Heart left ventricle (tissue), 16 donors: Measurements from ENCODE around the gene ARHGAP10. TPM values are rescaled to one million over a fixed set of nuclear protein-coding genes. Genes with fewer than 3 reads are reported as not detected.
A peak's percentile ranks its signal among the peaks of the same experiment; 100 is the strongest.

Experiments used
- ATAC-seq, 4 donors: fragments of 200-7000 bp; cut with Tn5 transposase; one replicate each; pipeline ENCODE4 v1.9.1; 2020 to 2022; ENCODE audit warnings: moderate library complexity in 4 of 4, mild to moderate bottlenecking in 3 of 4, moderate number of reproducible peaks in 1 of 4
- DNase-seq, 5 donors: peaks; one replicate each; pipeline ENCODE4 v3.0.0-alpha.2; 2020
- H3K27ac ChIP-seq, 12 donors: fragments of 200-600 bp; sonication (generic) in 4 of 12; one replicate each; pipeline versions ENCODE4 v1.5.0 to v1.8.0; 2016 to 2022; ENCODE audit warnings: mild to moderate bottlenecking in 2 of 12
- H3K27me3 ChIP-seq, 9 donors: fragments of 200-600 bp; sonication (generic) in 2 of 9; one replicate each; pipeline versions ENCODE4 v1.5.1 to v1.8.0; 2016 to 2022; ENCODE audit warnings: mild to moderate bottlenecking in 3 of 9
- H3K36me3 ChIP-seq, 9 donors: fragments of 200-600 bp; sonication (generic) in 2 of 9; one replicate each; pipeline versions ENCODE4 v1.5.0 to v1.8.0; 2018 to 2022; ENCODE audit warnings: mild to moderate bottlenecking in 2 of 9
- H3K4me1 ChIP-seq, 12 donors: fragments of 200-600 bp; sonication (generic) in 4 of 12; one replicate each; pipeline versions ENCODE4 v1.5.0 to v1.8.0; 2016 to 2022; ENCODE audit warnings: mild to moderate bottlenecking in 3 of 12
- H3K4me3 ChIP-seq, 12 donors: fragments of 200-600 bp; sonication (generic) in 4 of 12; one replicate each; pipeline versions ENCODE4 v1.5.0 to v1.8.0; 2017 to 2022; ENCODE audit warnings: mild to moderate bottlenecking in 9 of 12, moderate library complexity in 4 of 12
- H3K9me3 ChIP-seq, 12 donors: fragments of 200-600 bp; sonication (generic) in 4 of 12; one replicate each; pipeline versions ENCODE4 v1.5.0 to v1.8.0; 2016 to 2022; ENCODE audit warnings: mild to moderate bottlenecking in 1 of 12
- CTCF ChIP-seq, 12 donors: fragments of 200-600 bp; sonication (generic) in 4 of 12; IDR thresholded peaks; one replicate each; pipeline versions ENCODE4 v1.5.0 to v1.8.0; 2018 to 2022; ENCODE audit warnings: antibody characterized with exemption in 12 of 12, mild to moderate bottlenecking in 5 of 12
- POLR2A ChIP-seq, 2 donors: fragments of 450-650 bp; IDR thresholded peaks; one replicate each; pipeline ENCODE4 v1.6.1; 2017; ENCODE audit warnings: antibody characterized with exemption in 2 of 2, mild to moderate bottlenecking in 2 of 2, moderate library complexity in 2 of 2
- WGBS, 4 donors: extraction: QIAGEN DNeasy Blood & Tissue Kit in 2 of 4; methylation state at CpG; one replicate each; pipeline versions ENCODE4 v1.1.5 to v1.1.7; 2013 to 2018; 5-methylcytosine and 5-hydroxymethylcytosine counted together
- intact Hi-C, 10 donors: fragments of 100-400 bp; cut with DNase I; formaldehyde crosslinking; loops; one replicate each; pipeline versions ENCODE4 v1.11.1 to v1.14.2; 2022
- polyA plus RNA-seq, 2 donors: library from polyadenylated mRNA; stranded (reverse); fragments of 200-250 nt; gene quantifications; one replicate each; pipeline ENCODE4 v1.2.3, GENCODE V29; 2013
- total RNA-seq, 9 donors: library from RNA; depleted of rRNA in 2 of 9; stranded (reverse); fragments of >200 nt in 2 of 9; fragmentation: NEBNext Ultra II Directional in 3 of 9; extraction: Animal tissue kit (Norgen Biotek cat#: 25700) in 3 of 9; gene quantifications; one replicate each; pipeline versions ENCODE4 v1.1.0 to v1.2.4, GENCODE V29; 2016 to 2023
- donor health status: ischemic (EF 13 %, LVEDD 7.1; RV severe dilation, severe dysfunction).
- donor health status: healthy with polysubstance abuse.
- donor health status: DM: no; HTN: yes; CAD: no.
- donor health status: DM: no; HTN: no; CAD: no.
- donor health status: ischemic (EF 25% LVEDD 6.9; RV normal size, moderate dysfunction).
- donor health status: ischemic (EF 25% LVEDD 5.7; RV mildly dilated, moderate dysfunction).
- donor health status: healthy.
- donor health status: DM: yes; HTN: yes; CAD: no.
- donor health status: ischemic (EF 35%, LVEDD 5.7; RV mildly dilated, moderate dysfunction).
- donor health status: nonischemic (EF 11% LVEDD 7.7; RV severe dilation, severe dysfunction).
- donor health status: DM: yes; HTN: yes; CAD: no.
- donor health status: PGD.
- donor health status: ischemic (EF 29% LVEDD 5.4; RV normal size, mild dysfunction).
- donor health status: nonischemic (EF 23%, LVEDD 6.1; RV moderate dilation, normal function).

The ARHGAP10 gene
- total and polyA plus RNA-seq, 11 donors, result 30.6 to 73.7 (median 51.7) TPM

DNA sequence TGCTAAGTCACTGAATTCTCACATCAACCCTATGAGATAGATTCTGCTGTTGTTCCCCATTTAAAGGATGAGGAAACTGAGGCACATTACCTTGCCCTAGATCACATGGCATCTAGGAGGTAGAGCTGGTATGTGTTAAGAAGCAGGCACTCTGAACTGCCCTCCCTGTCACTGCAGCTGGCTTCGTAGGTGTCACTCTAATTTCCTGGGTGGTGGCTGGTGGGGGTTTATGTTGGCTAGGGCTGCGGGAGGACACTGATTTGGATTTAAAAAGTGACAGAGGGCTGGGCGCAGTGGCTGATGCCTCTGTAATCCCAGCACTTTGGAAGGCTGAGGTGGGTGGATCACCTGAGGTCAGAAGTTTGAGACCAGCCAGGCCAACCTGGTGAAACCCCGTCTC, 93.0 kb downstream of the ARHGAP10 start:
- Histone ChIP-seq H3K4me3 (no peak overlapping the region), H3K27ac (peak overlapping the region in 10 of 12 donors; percentile 65 to 97 (median 88)), H3K4me1 (peaks cover 11 to 74% (median 66%) of the 10 kb centered on the region in 12 donors), H3K27me3 (no peaks in the 10 kb centered on the region), H3K36me3 (peaks cover 0 to 18% (median 7%) of the 10 kb centered on the region in 9 donors), H3K9me3 (no peaks in the 10 kb centered on the region)
- DNase-seq, result no peak
- intact Hi-C loops, result loop anchor here in 3 of 10 donors (5.0 to 10.0 kb wide), 3 partner anchors 32 to 93 kb away; partner anchors contain the start of gene ARHGAP10 (in 2 of the 3)
- WGBS, 4 donors, result 93 to 97% (median 94%) methylated on average over 3 to 4 of the region's 4 CpGs
- ATAC-seq, result no peak
- TF ChIP-seq POLR2A (IDR thresholded peaks at IDR 0.05) (no peak), CTCF (IDR thresholded peaks at IDR 0.05) (no peak)

GRCh38 chr4:147825451-147826287, 93.8 kb downstream of the ARHGAP10 start:
- peak overlapping the region; percentile 48 to 97 (median 86) for H3K27ac ChIP-seq
- intact Hi-C loops, result loop anchor here in 2 of 10 donors (5.0 to 10.0 kb wide), 2 partner anchors 91 to 93 kb away; partner anchors contain the start of gene ARHGAP10 (in 2 of the 2)
- H3K4me1 ChIP-seq, result peaks cover 11 to 82% (median 73%) of the 10 kb centered on the region in 12 donors
- peak overlapping the region in 2 of 12 donors; percentile 4 for H3K4me3 ChIP-seq
- DNase-seq (peak; percentile 62 to 72 (median 70)), ATAC-seq (peak; percentile 37 to 61 (median 50))
- no peaks in the 10 kb centered on the region for H3K9me3 ChIP-seq
- WGBS, 4 donors, result 30 to 32% (median 31%) methylated on average over 8 of the region's 8 CpGs
- H3K27me3 ChIP-seq, result no peaks in the 10 kb centered on the region
- TF ChIP-seq POLR2A (IDR thresholded peaks at IDR 0.05), result no peak
- no peak for TF ChIP-seq CTCF (IDR thresholded peaks at IDR 0.05)
- H3K36me3 ChIP-seq, result peaks cover 0 to 18% (median 7%) of the 10 kb centered on the region in 9 donors

GRCh38 chr4:147826288-147826646, 94.4 kb downstream of the ARHGAP10 start:
- intact Hi-C loops, result loop anchor here in 2 of 10 donors (5.0 to 10.0 kb wide), 2 partner anchors 91 to 94 kb away; partner anchors contain the start of gene ARHGAP10 (in 2 of the 2)
- H3K4me3 ChIP-seq, result peak overlapping the region in 1 of 12 donors; percentile 4
- 56 to 66% (median 60%) methylated on average over 5 of the region's 5 CpGs for WGBS, 4 donors

More at GRCh38 chr4:147826288-147826646, 94.4 kb downstream of the ARHGAP10 start:
- DNase-seq (no peak), ATAC-seq (peak in 3 of 4 donors; percentile 2 to 20 (median 5))
- Histone ChIP-seq H3K27ac (peak overlapping the region; percentile 48 to 97 (median 86)), H3K27me3 (no peaks in the 10 kb centered on the region), H3K4me1 (peaks cover 6 to 82% (median 74%) of the 10 kb centered on the region in 12 donors), H3K36me3 (peaks cover 0 to 18% (median 7%) of the 10 kb centered on the region in 9 donors), H3K9me3 (no peaks in the 10 kb centered on the region)
- TF ChIP-seq POLR2A (IDR thresholded peaks at IDR 0.05) (no peak), CTCF (IDR thresholded peaks at IDR 0.05) (no peak)
